LNCAP (cell line): ENCODE data around the gene ITPR1.

ENCODE experiments used
- CTCF ChIP-seq: fragments of 450-650 bp; IDR thresholded peaks from 2 replicates; pipeline ENCODE4 v1.5.1; 2017; ENCODE audit warnings: mild to moderate bottlenecking

ITPR1 gene

DNA sequence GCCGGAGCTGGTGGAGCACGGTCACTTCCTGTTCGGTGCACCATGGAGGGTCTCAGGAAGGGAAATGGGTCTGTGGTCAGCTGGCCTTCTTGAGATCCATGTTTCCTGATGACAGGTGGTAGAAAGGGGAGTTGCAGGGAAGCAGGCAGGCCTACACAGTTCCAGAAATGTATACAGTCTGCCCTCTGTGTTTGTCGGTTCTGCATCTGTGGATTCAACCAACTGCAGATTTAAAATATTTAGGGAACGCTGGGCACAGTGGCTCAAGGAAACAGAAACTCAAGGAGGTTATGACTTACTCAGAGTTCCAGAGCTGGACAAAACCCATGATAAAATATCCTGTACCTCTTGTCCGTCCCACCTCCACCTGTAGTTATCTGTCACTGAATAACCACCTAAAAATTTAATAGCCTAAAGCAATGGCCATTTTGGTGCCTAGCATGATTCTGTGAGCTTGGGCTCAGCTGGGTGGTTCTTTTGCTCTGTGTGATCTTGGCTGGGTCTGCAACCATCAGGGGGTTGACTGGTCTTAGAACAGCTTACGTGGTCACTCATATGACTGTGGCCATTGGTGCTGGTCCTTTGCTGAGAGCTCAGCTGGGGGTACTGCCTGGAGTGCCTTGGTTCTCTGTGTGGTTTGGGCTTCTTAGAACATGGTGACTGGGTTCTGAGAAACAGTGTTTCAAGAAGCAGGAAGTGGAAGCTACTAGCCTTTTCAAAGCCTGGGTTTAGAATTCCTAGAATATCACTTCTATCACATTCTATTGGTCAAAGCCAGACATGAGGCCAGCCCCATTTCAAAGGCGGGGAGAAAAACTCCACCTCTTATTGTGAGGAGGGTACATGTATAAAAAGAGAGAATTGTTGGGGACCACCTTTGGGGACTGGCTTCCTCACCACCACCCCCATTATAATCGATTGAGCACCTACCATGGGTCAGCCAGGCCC lies 246.4 kb downstream of the ITPR1 start:
- TF ChIP-seq CTCF: no peak

DNA sequence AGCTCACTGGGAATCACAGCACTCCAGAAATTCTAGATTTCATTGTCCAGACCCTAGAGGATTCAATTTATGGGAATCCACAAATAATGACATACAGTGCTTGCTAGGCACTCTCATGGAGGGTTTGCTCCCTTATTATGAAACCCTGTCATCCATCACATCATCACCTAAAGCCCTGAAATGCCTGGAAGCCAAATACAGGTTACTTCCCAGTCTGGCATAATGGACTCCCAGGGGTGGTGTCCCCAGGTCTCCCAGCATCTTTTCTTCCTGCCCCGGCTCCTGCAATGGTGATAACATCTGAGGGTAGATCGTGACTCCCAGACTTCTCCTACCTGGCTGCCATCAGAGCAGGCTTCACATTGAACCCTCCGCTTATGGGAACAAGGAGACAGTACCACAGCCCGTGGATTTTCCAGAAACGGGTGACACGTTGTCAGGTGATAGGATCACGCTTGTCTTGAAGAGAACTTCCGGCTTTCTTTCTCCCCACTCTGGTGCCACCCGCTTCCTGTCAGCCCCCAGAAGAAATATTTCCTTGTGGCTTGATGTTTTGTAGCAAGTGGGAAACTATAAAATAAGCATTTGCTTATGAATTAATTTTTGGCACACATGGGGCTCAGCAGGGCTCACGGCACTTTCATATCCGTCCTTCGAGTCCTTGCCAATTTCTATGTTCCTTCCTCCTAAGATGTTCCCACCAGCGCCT lies 247.4 kb downstream of the ITPR1 start:
- no peak for TF ChIP-seq CTCF

GRCh38 chr3:4741106-4741403 lies 247.9 kb downstream of the ITPR1 start:
- TF ChIP-seq CTCF: no peak

DNA sequence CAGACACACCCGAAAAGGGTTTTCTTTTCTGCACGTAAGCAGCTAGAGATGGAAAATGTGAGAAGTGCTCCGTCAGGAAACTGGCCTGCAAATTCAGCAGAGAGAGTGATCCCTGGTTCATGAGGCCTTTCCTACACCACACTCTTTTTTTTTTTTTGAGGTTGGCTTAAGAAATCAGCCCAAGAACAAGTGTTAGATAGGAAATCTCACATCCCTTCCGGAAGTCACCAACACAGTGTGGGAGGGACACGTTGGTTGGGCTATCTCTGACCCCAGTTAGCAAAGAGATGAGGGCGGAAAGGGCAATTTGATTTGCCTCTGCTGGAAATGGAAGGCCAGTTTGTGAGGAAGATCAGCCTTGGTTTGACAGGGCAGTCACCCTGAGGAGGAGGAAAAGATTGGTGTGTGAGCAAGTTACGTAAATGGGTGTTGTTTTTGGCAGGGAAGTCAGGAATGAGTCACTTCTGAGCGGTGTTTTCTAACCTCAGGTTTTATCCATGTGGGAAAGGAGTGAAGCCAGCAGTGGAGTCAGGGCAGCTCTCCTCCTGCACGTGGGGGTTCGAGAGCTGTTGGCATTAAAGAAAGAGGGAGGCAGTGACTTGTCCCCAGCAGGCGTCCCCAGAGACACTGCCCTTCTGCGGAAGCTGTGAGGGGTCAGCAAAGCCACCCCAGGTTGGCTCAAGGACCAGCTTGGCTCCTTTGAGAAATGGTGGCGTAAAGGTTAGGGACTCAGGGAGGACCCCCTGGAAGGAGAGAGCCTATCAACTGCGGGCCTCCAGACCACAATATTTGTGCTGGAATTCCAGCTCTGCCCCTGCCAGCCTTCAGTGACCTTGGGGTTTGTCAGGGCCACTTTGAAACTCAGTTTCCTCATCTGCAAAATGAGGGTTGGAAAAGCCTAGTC lies 248.5 kb downstream of the ITPR1 start:
- TF ChIP-seq CTCF: no peak

DNA sequence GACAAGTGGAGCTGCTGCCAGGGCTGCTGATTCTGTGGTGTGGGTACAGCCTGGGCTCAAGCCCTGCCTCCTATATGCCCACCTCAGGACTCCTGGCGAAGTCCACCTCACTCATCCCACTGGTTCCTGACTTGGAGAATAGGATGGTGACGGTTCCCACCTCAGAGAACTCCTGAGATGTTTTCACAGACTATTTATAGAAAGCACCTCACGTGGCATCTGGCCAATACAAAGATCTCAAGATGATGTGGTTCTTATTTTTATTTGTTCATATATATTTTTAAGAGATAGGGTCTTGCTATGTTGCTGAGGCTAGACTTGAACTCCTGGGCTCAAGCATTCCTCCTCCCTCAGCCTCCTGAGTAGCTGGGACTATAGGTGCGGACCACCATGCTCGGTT lies 249.2 kb downstream of the ITPR1 start:
- no peak for TF ChIP-seq CTCF

- no peak for TF ChIP-seq CTCF
Measured at GRCh38 chr3:4743371-4743770, 250.2 kb downstream of the ITPR1 start.
